ENCODE results near the gene MAFB. TPM values are rescaled to one million over a fixed set of nuclear protein-coding genes. Genes with fewer than 3 reads are reported as not detected.
A peak's percentile ranks its signal among the peaks of the same experiment; 100 is the strongest.

Gene MAFB
- total RNA-seq, 8 experiments from 2014 or later, result 4.1 to 25.2 (median 8.3) TPM

DNA sequence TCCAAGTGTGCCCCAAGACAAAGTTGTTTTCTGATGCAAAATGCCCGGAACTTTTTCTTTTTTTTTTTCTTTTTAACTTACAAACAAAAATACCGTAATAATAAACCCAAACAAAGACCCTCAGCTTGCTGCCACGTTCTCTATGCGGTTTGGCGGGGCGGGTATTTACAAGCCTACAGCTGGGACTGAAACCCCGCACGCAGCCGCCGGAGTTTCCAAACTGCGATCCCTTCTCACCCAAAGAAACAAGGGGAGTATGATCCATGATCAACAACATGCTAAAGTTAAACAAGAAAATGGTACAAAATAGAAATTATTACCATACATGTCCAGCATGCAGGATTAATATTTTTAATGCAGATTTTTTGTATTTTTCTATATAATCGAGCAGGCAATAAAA is 2.1 kb downstream of the MAFB start:
- Histone ChIP-seq H3K4me3 (peak overlapping the region; percentile 39 to 54 (median 49)), H3K27ac (no peak overlapping the region), H3K4me1 (replicated peaks in 1 of 2) (peaks cover 0 to 2% of the 10 kb centered on the region in 2 donors)
- WGBS, 10 experiments, result 0 to 29% (median 0%) methylated on average over 1 to 12 of the region's 12 CpGs
- in situ Hi-C loops (cut with MboI; ENCODE audit: low pct_unique_long_range_greater_than_20kb in 2 of 9, low sequenced_read_pairs in 9 of 9, unreplicated experiment in 9 of 9), result loop anchor here in 8 of 9 experiments (25.0 kb wide), 5 partner anchors 425 to 1575 kb away; no protein-coding TSS in a partner anchor
- ATAC-seq (replicated peaks in 6 of 8), result no peak

DNA sequence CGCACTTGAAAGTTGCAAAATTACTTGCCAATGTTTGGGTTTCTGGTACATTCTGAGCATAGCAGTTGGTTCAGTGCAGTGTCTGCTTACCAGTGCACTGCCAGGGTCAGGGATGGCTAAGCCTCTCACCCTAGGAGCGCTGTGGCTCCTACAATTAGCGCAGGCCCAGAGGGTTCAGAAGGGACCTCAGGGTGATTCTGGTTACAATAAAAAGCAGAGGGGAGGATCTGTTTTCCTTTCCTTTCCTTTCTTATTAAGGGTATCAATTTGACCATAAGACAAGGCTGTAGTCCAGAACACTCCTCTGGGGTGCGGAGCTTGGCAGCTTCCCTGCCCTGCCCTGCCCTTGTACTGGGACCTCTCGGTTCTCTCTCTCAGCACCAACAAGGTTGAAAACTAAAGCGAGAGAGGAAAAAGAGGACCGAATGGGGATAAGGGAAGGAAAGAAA is 2.6 kb downstream of the MAFB start:
- WGBS, 10 experiments, result 0 to 83% (median 26%) methylated on average over 1 to 7 of the region's 7 CpGs
- Histone ChIP-seq H3K4me1 (replicated peaks in 1 of 2) (peaks cover 0 to 2% of the 10 kb centered on the region in 2 donors), H3K27ac (no peak overlapping the region), H3K4me3 (peak overlapping the region; percentile 39 to 54 (median 49))
- in situ Hi-C loops (cut with MboI; ENCODE audit: low pct_unique_long_range_greater_than_20kb in 2 of 9, low sequenced_read_pairs in 9 of 9, unreplicated experiment in 9 of 9), result loop anchor here in 8 of 9 experiments (25.0 kb wide), 5 partner anchors 424 to 1574 kb away; no protein-coding TSS in a partner anchor
- ATAC-seq (replicated peaks in 6 of 8), result no peak

- Histone ChIP-seq H3K27ac (no peak overlapping the region), H3K4me1 (replicated peaks in 1 of 2) (peaks cover 0 to 2% of the 10 kb centered on the region in 2 donors), H3K4me3 (peak overlapping the region in 1 of 5 donors; percentile 42)
- no peak for ATAC-seq (replicated peaks in 6 of 8)
- in situ Hi-C loops (cut with MboI; ENCODE audit: low pct_unique_long_range_greater_than_20kb in 2 of 9, low sequenced_read_pairs in 9 of 9, unreplicated experiment in 9 of 9), result loop anchor here in 8 of 9 experiments (25.0 kb wide), 5 partner anchors 423 to 1573 kb away; no protein-coding TSS in a partner anchor
- 83 to 100% (median 100%) methylated on average over 1 to 4 of the region's 4 CpGs; no CpG with 5 or more reads in 7 of the 10 experiments for WGBS, 10 experiments
Measured at GRCh38 chr20:40685349-40685748, 3.7 kb downstream of the MAFB start.

DNA sequence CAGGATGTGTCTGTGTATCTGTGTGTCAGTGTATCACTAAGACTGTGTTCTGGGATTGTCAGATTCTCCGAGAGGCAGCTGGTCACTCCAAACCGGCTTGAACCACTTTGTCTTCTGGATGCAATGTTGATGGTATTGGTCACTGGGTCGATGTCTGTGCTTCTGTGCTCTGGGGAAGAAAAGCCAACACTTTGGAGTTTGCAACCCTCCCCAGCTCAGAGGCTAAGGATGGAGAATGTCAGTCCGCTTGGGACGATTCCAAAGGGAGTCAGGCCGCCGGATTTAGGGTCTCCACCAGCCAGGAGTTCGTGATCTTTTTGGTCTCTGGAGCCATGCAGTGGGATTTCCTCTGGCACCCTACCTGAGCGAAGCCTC is 5.2 kb downstream of the MAFB start:
- WGBS, 10 experiments, result 30 to 100% (median 56%) methylated on average over 2 to 4 of the region's 9 CpGs; no CpG with 5 or more reads in 4 of the 10 experiments
- ATAC-seq (replicated peaks in 6 of 8), result peak in 1 of 8 experiments; percentile 3

GRCh38 chr20:40683221-40683893 is 5.7 kb downstream of the MAFB start:
- Histone ChIP-seq H3K4me1 (replicated peaks in 1 of 2) (peaks cover 8 to 13% of the 10 kb centered on the region in 2 donors), H3K27ac (no peak overlapping the region), H3K4me3 (peak overlapping the region in 4 of 5 donors; percentile 6 to 29 (median 18))
- in situ Hi-C loops (cut with MboI; ENCODE audit: low pct_unique_long_range_greater_than_20kb in 2 of 9, low sequenced_read_pairs in 9 of 9, unreplicated experiment in 9 of 9), result loop anchor here in 8 of 9 experiments (25.0 kb wide), 5 partner anchors 421 to 1571 kb away; no protein-coding TSS in a partner anchor
- peak in 6 of 8 experiments; percentile 5 to 53 (median 28) for ATAC-seq (replicated peaks in 6 of 8)
- WGBS, 10 experiments, result 0 to 43% (median 3%) methylated on average over 3 to 17 of the region's 58 CpGs; no CpG with 5 or more reads in 7 of the 10 experiments

More for the DNA sequence above, 5.2 kb downstream of the MAFB start:
- Histone ChIP-seq H3K4me3 (peak overlapping the region in 2 of 5 donors; percentile 17 to 29), H3K27ac (no peak overlapping the region), H3K4me1 (replicated peaks in 1 of 2) (peaks cover 5 to 9% of the 10 kb centered on the region in 2 donors)
- in situ Hi-C loops (cut with MboI; ENCODE audit: low pct_unique_long_range_greater_than_20kb in 2 of 9, low sequenced_read_pairs in 9 of 9, unreplicated experiment in 9 of 9), result loop anchor here in 8 of 9 experiments (25.0 kb wide), 5 partner anchors 422 to 1572 kb away; no protein-coding TSS in a partner anchor

- Histone ChIP-seq H3K4me1 (replicated peaks in 1 of 2) (peaks cover 8 to 13% of the 10 kb centered on the region in 2 donors), H3K4me3 (peak overlapping the region in 1 of 5 donors; percentile 29), H3K27ac (no peak overlapping the region)
- in situ Hi-C loops (cut with MboI; ENCODE audit: low pct_unique_long_range_greater_than_20kb in 2 of 9, low sequenced_read_pairs in 9 of 9, unreplicated experiment in 9 of 9), result loop anchor here in 8 of 9 experiments (25.0 kb wide), 5 partner anchors 420 to 1570 kb away; no protein-coding TSS in a partner anchor
- WGBS, 10 experiments, result 3 to 83% (median 35%) methylated on average over 1 to 11 of the region's 30 CpGs; no CpG with 5 or more reads in 6 of the 10 experiments
- ATAC-seq (replicated peaks in 6 of 8), result no peak
Measured at GRCh38 chr20:40682104-40682981, 6.7 kb downstream of the MAFB start.

DNA sequence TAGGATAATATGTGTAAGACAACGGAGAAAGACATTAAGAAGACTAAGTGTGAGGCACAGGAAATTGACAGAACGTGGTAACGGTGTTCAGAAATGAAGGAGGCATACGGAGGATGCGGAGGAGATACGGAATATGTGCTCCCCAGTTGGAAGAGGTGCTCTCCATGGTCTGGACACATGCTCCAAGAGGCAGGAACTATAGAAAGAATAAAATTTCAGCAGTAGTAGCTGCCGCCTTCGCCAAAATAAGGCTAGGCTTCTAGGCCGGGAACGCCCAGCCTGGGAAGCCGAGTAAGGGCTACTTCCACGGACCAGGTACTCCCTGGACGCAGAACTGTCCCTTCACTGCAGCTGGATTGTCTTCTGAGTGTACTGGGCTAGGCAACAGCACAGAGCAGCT is 7.4 kb downstream of the MAFB start:
- Histone ChIP-seq H3K4me3 (no peak overlapping the region), H3K4me1 (replicated peaks in 1 of 2) (peaks cover 8 to 13% of the 10 kb centered on the region in 2 donors), H3K27ac (no peak overlapping the region)
- in situ Hi-C loops (cut with MboI; ENCODE audit: low pct_unique_long_range_greater_than_20kb in 2 of 9, low sequenced_read_pairs in 9 of 9, unreplicated experiment in 9 of 9), result loop anchor here in 8 of 9 experiments (25.0 kb wide), 5 partner anchors 419 to 1569 kb away; no protein-coding TSS in a partner anchor
- no peak for ATAC-seq (replicated peaks in 6 of 8)
- 38 to 91% (median 74%) methylated on average over 1 to 13 of the region's 13 CpGs; no CpG with 5 or more reads in 1 of the 10 experiments for WGBS, 10 experiments

- H3K27ac ChIP-seq, result no peak overlapping the region
- 38 to 100% (median 80%) methylated on average over 1 of the region's 1 CpG; no CpG with 5 or more reads in 4 of the 10 experiments for WGBS, 10 experiments
- ATAC-seq (replicated peaks in 6 of 8), result no peak
- in situ Hi-C loops (cut with MboI; ENCODE audit: low pct_unique_long_range_greater_than_20kb in 2 of 9, low sequenced_read_pairs in 9 of 9, unreplicated experiment in 9 of 9), result loop anchor here in 8 of 9 experiments (25.0 kb wide), 5 partner anchors 419 to 1569 kb away; no protein-coding TSS in a partner anchor
- H3K4me1 ChIP-seq (replicated peaks in 1 of 2), result peaks cover 8 to 13% of the 10 kb centered on the region in 2 donors
- no peak overlapping the region for H3K4me3 ChIP-seq
Measured at GRCh38 chr20:40681165-40681564, 7.9 kb downstream of the MAFB start.

- in situ Hi-C loops (cut with MboI; ENCODE audit: low pct_unique_long_range_greater_than_20kb in 2 of 9, low sequenced_read_pairs in 9 of 9, unreplicated experiment in 9 of 9), result loop anchor here in 8 of 9 experiments (25.0 kb wide), 5 partner anchors 418 to 1568 kb away; no protein-coding TSS in a partner anchor
- Histone ChIP-seq H3K27ac (no peak overlapping the region), H3K4me1 (replicated peaks in 1 of 2) (peaks cover 8 to 13% of the 10 kb centered on the region in 2 donors), H3K4me3 (no peak overlapping the region)
- 20 to 100% (median 72%) methylated on average over 1 to 2 of the region's 2 CpGs; no CpG with 5 or more reads in 4 of the 10 experiments for WGBS, 10 experiments
- no peak for ATAC-seq (replicated peaks in 6 of 8)
Measured at GRCh38 chr20:40680161-40680959, 8.7 kb downstream of the MAFB start.

GRCh38 chr20:40679184-40679583 is 9.9 kb downstream of the MAFB start:
- ATAC-seq (replicated peaks in 6 of 8), result peak in 4 of 8 experiments; percentile 25 to 78 (median 47)
- Histone ChIP-seq H3K27ac (no peak overlapping the region), H3K4me3 (no peak overlapping the region), H3K4me1 (replicated peaks in 1 of 2) (peaks cover 8 to 13% of the 10 kb centered on the region in 2 donors)
- in situ Hi-C loops (cut with MboI; ENCODE audit: low pct_unique_long_range_greater_than_20kb in 2 of 9, low sequenced_read_pairs in 9 of 9, unreplicated experiment in 9 of 9), result loop anchor here in 8 of 9 experiments (25.0 kb wide), 5 partner anchors 417 to 1567 kb away; no protein-coding TSS in a partner anchor
- WGBS, 10 experiments, result 6 to 83% (median 32%) methylated on average over 1 to 9 of the region's 9 CpGs; no CpG with 5 or more reads in 4 of the 10 experiments

DNA sequence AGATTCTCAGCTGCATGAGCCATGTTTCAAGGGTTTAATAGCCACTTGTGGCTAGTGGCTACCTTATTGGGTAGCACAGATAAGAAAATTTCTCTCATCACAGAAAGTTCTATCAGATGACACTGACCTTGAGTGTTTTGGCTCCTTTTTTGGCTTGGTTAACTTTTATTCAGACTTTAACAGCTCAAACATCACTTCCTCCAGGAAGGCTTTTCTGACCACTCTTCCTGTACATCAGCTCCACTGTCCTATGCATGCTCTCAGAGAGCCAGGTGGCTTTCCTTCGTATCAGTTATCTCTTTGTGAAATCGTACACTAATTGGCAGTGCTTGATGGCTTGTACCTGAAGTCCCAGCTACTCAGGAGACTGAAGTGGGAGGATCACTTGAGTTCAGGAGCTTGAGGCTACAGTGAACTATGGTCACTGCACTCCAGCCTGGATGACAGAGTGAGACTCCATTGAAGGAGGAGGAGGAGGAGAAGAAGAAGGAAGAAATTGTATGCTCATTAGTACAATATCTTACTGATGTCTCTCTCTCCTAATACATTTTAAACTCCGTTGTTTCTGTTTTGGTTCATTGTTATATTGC is 10.7 kb downstream of the MAFB start:
- in situ Hi-C loops (cut with MboI; ENCODE audit: low pct_unique_long_range_greater_than_20kb in 2 of 9, low sequenced_read_pairs in 9 of 9, unreplicated experiment in 9 of 9), result loop anchor here in 8 of 9 experiments (25.0 kb wide), 5 partner anchors 416 to 1566 kb away; no protein-coding TSS in a partner anchor
- H3K4me3 ChIP-seq, result no peak overlapping the region
- WGBS, 10 experiments, result 59 to 100% (median 77%) methylated on average over 1 to 3 of the region's 3 CpGs; no CpG with 5 or more reads in 2 of the 10 experiments
- ATAC-seq (replicated peaks in 6 of 8), result no peak
- no peak overlapping the region for H3K27ac ChIP-seq
- peaks cover 8 to 11% of the 10 kb centered on the region in 2 donors for H3K4me1 ChIP-seq (replicated peaks in 1 of 2)
